ENCODE measurements around the gene SPAG16.

DNA sequence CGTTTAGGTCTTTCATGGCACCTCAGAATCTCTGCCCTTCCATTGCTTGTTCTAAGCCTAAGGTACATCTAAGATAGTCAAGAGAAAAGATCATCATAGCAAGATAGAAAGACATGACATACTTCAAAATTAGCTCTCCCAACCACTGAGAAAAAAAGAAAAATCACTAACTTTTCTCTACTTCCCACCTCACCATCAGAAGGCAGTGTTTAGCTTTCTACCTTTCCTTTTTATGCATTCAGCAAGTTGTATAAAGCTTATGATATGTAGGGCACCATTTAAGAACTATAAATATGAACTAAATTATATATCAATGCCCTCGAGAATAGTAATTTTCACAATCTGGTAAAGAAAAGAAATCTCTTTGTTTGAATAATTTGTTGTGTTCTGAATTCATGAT is 794.8 kb downstream of the SPAG16 start:
- TF ChIP-seq, protein P1, sequence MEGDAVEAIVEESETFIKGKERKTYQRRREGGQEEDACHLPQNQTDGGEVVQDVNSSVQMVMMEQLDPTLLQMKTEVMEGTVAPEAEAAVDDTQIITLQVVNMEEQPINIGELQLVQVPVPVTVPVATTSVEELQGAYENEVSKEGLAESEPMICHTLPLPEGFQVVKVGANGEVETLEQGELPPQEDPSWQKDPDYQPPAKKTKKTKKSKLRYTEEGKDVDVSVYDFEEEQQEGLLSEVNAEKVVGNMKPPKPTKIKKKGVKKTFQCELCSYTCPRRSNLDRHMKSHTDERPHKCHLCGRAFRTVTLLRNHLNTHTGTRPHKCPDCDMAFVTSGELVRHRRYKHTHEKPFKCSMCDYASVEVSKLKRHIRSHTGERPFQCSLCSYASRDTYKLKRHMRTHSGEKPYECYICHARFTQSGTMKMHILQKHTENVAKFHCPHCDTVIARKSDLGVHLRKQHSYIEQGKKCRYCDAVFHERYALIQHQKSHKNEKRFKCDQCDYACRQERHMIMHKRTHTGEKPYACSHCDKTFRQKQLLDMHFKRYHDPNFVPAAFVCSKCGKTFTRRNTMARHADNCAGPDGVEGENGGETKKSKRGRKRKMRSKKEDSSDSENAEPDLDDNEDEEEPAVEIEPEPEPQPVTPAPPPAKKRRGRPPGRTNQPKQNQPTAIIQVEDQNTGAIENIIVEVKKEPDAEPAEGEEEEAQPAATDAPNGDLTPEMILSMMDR (IDR thresholded peaks at IDR 0.05), result no peak
- no peak for TF ChIP-seq EZH2 (IDR thresholded peaks at IDR 0.05; ENCODE audit: borderline replicate concordance, insufficient read depth, low read depth, low read length, poor library complexity, severe bottlenecking)

Measured in B cell (primary cell).